A172 (cell line): ENCODE data around the gene CFAP206. TPM values are rescaled to one million over a fixed set of nuclear protein-coding genes. Genes with fewer than 3 reads are reported as not detected.

Experiments
- DNase-seq: peaks from one replicate; pipeline ENCODE4 v3.0.0-alpha.2; 2015; ENCODE audit warnings: low spot score
- total RNA-seq: library from RNA; depleted of rRNA; stranded (reverse); fragments of >200 nt; shearing (Covaris generic); gene quantifications from 2 replicates; pipeline ENCODE4 v1.2.3, GENCODE V29; 2014; rRNA removed

Gene CFAP206
- total RNA-seq: 0.43 and 0.71 TPM in 2 replicates

- DNase-seq: peak; percentile 78
These were observed at the start of gene CFAP206 for GRCh38 chr6:87407901-87408720. Gene CFAP206 (plus strand): TSS chr6:87407972. CDS start chr6:87409840, 1,868 bp downstream.

DNA sequence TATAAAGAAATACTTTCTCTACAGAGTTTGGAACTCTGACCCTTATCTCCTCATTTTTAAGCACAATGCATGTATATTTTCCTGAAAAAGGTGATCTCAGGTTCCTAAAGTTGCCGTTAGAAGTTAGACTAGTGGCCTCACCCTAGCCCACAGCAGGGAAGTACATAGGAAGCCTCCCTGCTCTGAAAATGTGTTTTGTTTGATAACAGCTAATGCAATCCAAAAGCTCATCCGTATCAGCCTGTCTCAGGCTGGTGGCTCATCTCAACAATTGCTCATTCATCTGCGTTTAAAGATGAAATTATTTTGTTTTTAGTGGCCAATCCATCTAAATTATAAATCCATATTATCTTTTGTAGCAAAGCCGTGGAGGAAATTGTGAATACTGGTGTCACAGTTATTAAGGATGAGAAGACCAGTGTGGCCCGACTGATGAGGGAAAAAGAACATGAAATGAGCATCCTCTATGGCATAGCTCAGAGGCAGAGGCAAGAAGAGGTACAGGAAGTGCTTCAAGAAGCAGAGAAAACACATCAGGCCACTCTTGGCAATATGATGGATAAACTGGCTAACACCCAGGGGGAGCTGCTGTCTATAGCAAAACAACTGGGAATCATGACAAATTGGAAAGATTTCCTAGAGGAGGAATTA is 43.0 kb upstream of the CFAP206 start:
- DNase-seq: no peak

GRCh38 chr6:87366072-87366827 is 41.5 kb upstream of the CFAP206 start:
- peak; percentile 7 for DNase-seq

GRCh38 chr6:87366899-87367298 is 40.9 kb upstream of the CFAP206 start:
- DNase-seq: no peak

- DNase-seq: no peak
These were observed 34.4 kb upstream of the CFAP206 start for GRCh38 chr6:87373377-87373776.

DNA sequence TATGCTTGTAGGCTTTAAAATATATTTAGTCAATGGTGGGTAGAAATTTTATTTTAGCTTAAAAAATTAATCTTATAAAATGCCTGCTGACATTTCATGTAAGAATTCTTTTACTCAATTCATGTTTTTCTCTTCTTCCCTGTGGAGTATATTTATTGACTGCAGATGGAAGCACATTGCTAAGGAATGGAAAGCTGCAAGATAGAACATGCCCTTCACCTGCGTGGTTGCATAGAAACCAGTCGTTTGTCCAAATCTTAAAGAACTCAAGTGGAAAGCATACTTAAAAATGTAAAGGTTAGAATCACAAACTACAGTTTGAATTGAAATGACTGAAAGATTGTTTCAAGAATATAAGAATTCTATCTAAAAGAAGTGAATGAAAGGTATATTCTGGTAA is 32.5 kb upstream of the CFAP206 start:
- no peak for DNase-seq

DNA sequence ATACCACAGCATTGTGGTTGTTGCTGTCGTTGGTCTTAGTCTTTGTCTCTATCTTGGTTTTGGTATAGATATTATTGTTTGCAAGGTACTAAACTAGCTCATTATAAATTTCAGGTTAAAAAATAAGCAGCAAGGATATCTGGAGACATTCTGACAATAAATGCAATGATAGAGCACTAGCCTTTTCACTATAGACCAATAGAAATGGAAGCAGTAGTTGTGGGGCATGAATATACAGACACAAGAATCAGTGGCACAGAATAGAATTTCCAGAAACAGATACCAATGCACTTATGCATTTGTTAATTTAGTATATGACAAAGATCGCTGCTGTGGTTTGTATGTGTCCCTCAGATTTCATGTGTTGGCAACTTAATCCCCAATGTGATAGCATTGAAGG is 31.1 kb upstream of the CFAP206 start:
- no peak for DNase-seq

GRCh38 chr6:87378947-87379346 is 28.8 kb upstream of the CFAP206 start:
- DNase-seq: no peak

DNA sequence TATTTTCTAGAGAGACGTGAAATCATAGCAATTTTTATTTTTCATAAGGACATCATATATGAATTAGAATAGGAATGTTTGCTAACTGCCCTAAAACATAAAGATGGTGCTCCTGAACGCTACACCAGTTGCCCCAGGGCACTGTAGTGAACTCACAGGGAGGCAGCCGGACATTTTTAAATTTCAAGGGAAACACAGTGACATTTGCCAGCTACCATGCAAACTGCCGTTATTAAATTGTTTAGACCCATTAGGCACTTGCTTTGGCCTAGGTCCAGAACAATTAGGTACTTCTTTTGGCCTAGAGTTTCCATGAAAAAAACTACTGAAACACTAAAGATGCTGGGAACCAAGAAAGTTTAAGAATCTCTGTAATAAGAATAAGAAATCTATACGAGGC is 24.9 kb upstream of the CFAP206 start:
- DNase-seq: no peak

GRCh38 chr6:87384038-87384437 is 23.7 kb upstream of the CFAP206 start:
- DNase-seq: no peak

DNA sequence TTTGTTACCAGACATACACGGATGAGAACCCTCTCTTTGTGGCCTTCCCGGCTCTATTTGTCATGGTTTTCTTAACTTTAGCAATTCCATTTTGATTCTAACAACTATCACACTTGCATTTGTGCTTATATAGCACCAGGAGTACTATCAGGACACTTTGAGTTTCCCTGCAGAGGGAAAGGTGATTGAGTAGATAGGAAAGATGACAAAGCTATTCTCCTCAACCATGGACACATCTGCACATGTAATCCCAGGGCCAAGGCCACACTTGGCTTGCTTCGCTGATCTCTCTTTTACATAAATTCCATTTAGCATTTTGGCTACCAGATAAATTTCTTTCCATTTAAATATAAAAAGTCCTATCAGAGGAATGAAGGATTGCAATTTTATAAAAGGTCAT is 23.3 kb upstream of the CFAP206 start:
- no peak for DNase-seq

- peak; percentile 11 for DNase-seq
These were observed 16.4 kb upstream of the CFAP206 start for GRCh38 chr6:87391334-87391733.

DNA sequence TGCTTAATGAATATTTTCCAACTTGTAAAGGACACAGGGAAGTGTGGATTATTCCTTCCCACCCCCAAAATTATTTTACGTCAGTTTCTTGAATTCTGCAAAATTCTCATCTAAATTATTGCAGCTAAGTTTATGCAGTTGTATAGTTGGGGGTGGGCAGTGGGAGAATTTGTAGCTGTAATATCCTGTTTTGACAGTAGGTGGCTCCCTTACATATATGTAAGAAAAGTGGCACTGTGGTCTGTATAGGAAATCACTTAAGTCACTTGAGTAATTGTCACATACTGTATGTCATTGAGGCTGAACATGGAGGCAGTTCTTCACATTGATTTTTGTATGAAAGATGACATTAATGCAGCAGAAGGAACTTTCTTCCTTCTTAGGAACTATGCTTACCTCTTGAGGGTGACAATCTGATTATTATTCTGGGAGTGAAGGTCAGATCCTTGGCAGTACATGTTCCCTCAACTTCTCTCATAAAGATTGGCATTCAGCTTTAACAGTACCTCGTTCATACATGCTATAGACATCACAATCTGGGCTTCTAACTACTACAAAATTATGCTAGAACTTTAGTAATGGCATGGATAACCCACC is 14.6 kb upstream of the CFAP206 start:
- DNase-seq: peak; percentile 45

DNA sequence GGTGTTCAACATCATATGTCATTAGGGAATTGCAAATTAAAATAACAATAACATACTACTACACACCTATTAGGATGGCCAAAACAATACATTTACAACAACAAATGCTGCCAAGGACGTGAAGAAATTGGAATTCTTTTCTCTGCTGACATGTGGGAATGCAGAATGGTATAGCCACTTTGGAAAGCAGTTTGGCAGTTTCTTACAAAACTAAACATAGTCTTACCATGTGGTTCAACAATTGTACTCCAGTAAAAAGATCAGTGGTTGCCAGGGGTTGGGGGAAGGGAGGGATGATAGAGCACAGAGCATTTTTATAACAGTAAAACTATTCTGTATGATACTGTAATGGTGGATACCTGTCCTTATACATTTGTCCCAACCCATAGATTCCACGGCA is 12.3 kb upstream of the CFAP206 start:
- no peak for DNase-seq

DNA sequence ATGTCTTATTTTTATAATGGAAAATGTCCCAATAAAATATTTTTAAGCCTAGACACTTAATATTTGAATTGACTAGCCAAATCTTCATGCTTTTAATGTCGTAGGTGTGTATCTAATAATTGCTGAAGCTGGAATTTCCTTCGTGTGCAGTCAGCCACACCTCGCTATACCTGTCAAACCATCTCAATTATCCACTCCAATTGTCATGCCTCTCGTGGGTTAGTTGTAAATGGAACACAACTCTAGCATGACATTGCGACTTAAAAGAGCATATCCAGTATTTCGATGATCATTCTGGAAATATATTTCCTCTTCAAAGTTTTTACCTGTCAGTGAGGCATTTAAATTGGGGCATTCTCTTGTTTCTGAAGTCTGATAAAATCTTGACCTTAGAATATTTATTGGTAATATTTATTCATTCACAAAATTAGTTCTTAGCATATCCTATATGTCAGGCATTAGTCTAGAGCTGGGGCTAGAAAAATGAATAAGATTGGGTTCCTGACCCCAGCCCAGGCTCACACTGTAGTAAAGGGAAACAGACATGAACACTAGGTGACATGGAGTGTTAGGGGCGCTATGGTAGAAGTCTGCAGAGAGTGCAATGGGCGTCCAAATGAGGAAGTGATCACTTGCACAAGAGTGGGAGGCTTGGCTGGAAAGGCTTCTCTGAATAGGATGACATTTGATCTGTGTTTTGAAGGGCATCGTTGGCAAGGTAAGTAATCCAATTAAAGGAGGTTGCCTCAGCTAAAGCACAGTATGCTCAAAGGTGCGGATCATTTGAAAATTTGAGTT is 11.0 kb upstream of the CFAP206 start:
- no peak for DNase-seq

DNA sequence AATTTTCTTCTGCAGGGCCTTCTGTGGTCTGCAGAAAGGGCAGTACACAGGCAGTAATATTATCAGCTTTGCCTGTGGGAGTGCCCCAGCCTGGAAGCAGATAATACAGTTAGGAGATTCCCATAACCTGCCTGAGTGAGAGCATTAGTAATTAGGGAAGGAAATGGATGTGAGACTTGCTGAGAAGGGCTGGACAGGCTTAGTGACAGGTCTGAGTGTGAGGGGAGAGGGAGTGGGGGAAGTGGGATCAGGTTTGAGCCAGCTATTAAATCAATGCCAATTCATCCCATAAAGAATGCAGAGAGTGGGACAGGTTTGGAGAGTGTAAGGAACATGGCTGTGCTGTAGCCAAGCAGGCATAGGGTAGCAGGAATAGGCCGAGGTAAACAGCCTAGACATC is 10.1 kb upstream of the CFAP206 start:
- DNase-seq: no peak

DNA sequence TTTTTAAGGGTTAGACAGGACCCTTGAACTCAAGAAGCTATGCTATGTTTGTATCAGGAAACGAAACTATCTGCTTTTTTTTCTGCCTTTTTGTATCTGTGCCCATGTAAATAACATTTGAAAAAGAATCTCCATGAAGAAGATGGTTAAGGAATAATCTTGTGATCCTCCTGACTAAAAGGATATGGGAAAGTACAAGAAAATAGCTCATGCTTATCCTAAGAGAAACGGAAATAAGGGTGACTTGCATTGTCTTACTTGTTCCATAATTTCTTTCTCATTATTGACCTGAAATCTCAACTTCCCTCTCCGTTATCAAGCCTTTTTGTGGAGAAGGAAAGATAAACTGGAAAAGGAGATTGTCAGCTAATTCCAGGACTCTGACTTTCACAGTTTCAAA is 5.9 kb upstream of the CFAP206 start:
- no peak for DNase-seq

- DNase-seq: peak; percentile 14
These were observed 241 bp upstream of the CFAP206 start for GRCh38 chr6:87407561-87407900.

DNA sequence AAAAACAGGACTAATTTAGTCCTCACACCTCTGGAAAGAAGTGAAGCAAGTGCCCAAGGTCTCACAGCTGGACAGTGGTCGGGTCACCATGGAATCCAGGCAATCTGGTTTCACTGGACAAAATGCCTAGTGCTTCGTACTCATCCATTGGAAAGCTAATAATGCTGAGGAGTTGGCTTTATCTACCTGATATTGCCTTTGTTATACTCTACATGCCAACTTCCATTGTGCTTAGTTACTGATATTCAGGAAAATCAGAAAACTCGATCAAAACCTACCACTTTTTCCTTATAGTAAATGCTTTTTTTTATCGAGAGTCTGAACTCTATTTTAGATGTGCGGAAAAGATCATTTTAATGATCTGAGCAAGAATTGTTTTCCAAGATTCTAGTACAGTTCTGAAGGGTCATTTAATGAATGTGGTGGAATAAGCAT is 966 bp downstream of the CFAP206 start:
- no peak for DNase-seq

DNA sequence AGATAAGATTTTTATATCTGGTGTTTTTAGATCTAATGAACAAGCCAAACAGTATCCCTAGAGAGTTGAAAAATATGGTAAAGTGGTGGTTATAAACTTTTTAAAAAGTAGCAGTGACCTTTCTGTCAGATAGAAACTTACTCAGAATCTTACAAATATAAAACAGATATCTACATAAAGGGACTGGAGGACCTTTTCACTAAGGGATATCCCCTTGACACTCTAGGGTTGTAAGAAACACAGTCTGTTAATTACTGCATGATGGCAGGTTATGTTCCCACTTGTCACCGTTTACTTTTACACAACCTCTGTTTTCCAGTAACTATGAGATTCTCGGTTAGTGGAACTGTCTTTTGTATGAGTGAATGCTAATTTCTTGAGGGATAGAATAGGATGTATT is 11.5 kb downstream of the CFAP206 start:
- no peak for DNase-seq

DNA sequence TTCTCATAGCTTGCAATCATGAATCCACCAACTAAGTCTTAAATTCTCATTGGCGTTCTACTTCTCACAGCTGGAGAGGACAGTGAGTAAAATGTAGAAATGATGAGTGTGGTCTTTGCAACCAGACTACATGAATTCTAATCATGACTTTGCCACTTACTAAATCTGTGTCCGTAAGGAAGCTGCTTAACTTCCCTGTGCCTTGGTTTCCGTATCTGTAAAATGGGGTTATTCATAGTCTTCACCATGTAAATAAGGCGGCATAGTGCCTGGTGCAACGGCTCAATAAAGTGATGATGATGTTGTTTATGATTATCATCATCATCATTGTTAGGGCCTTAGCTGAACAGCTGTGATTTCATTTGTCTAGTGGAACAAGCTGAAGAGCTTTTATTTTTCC is 12.6 kb downstream of the CFAP206 start:
- no peak for DNase-seq
